HEK293 (cell line): Measurements from ENCODE around the gene CCDC92B.

Experiments used
- CTCF ChIA-PET: fragments of 350-600 bp; formaldehyde crosslinking; extraction: SDS; loops from one replicate; lab custom pipeline; 2021; ENCODE audit warnings: antibody characterized with exemption; lab: Yijun Ruan, JAX
- POLR2A ChIA-PET: fragments of 300-600 bp; formaldehyde crosslinking; extraction: SDS; loops from one replicate; lab custom pipeline; 2020; ENCODE audit warnings: antibody characterized with exemption, inconsistent platforms; lab: Yijun Ruan, JAX
- H3K27ac ChIP-seq: fragments of 200-500 bp; sonication (Bioruptor generic); 2 replicates; pipeline ENCODE4 v1.5.1; 2014; ENCODE audit warnings: low read depth, low read length, control low read depth, inconsistent platforms; ENCODE audit errors: extremely low read depth
- H3K36me3 ChIP-seq, 2 experiments: fragments of 200-500 bp in 1 of 2; sonication (Bioruptor generic) in 1 of 2; 1 replicate in 1 of 2; 2 replicates in 1 of 2; pipeline ENCODE4 v1.5.1; 2014 to 2017; ENCODE audit warnings: inconsistent platforms in 2 of 2, low read length in 2 of 2; ENCODE audit not compliant: control insufficient read depth in 2 of 2, insufficient read depth in 1 of 2
- H3K4me1 ChIP-seq: fragments of 200-500 bp; sonication (Bioruptor generic); 2 replicates; pipeline ENCODE4 v1.5.1; 2014; ENCODE audit warnings: mild to moderate bottlenecking, low read length, inconsistent platforms; ENCODE audit not compliant: control insufficient read depth, insufficient read depth
- H3K4me3 ChIP-seq: 2 replicates; pipeline ENCODE4 v1.5.1; 2011; ENCODE audit warnings: low read depth, mild to moderate bottlenecking, control low read depth, low read length, moderate library complexity
- H3K9me3 ChIP-seq: fragments of 200-500 bp; sonication (Bioruptor generic); 2 replicates; pipeline ENCODE4 v1.5.1; 2014; ENCODE audit warnings: low read depth, low read length, inconsistent platforms; ENCODE audit not compliant: control insufficient read depth, insufficient read depth
- BCL11B ChIP-seq: fragments of 450-650 bp; formaldehyde crosslinking; IDR thresholded peaks from 2 replicates; pipeline ENCODE4 v1.5.1; 2016; ENCODE audit warnings: low read depth, missing biosample characterization, missing genetic modification characterization
- FEZF1 ChIP-seq: fragments of 450-650 bp; formaldehyde crosslinking; IDR thresholded peaks from 2 replicates; pipeline ENCODE4 v1.5.1; 2016; ENCODE audit warnings: missing biosample characterization, missing genetic modification characterization
- ZBTB44 ChIP-seq: fragments of 450-650 bp; IDR thresholded peaks from 2 replicates; pipeline ENCODE4 v1.5.1; 2018; ENCODE audit warnings: missing biosample characterization, mild to moderate bottlenecking, missing genetic modification characterization
- ZFHX2 ChIP-seq: fragments of 450-650 bp; formaldehyde crosslinking; conservative IDR thresholded peaks from 2 replicates; pipeline ENCODE4 v1.5.1; 2016; ENCODE audit warnings: missing biosample characterization, missing genetic modification characterization
- ZFP69B ChIP-seq: fragments of 450-650 bp; formaldehyde crosslinking; IDR thresholded peaks from 2 replicates; pipeline ENCODE4 v1.5.1; 2016; ENCODE audit warnings: missing biosample characterization, missing genetic modification characterization
- ZNF10 ChIP-seq: fragments of 450-650 bp; formaldehyde crosslinking; IDR thresholded peaks from 2 replicates; pipeline ENCODE4 v1.5.1; 2017; ENCODE audit warnings: missing biosample characterization, missing genetic modification characterization
- ZNF169 ChIP-seq: fragments of 450-650 bp; formaldehyde crosslinking; IDR thresholded peaks from 2 replicates; pipeline ENCODE4 v1.5.1; 2016; ENCODE audit warnings: missing biosample characterization, missing genetic modification characterization
- ZNF211 ChIP-seq: fragments of 450-650 bp; formaldehyde crosslinking; IDR thresholded peaks from 2 replicates; pipeline ENCODE4 v1.5.1; 2016; ENCODE audit warnings: low read depth, missing biosample characterization, missing genetic modification characterization
- ZNF335 ChIP-seq: fragments of 450-650 bp; formaldehyde crosslinking; conservative IDR thresholded peaks from 2 replicates; pipeline ENCODE4 v1.5.1; 2016; ENCODE audit warnings: missing biosample characterization, missing genetic modification characterization
- ZNF394 ChIP-seq: fragments of 450-650 bp; formaldehyde crosslinking; IDR thresholded peaks from 2 replicates; pipeline ENCODE4 v1.5.1; 2016; ENCODE audit warnings: missing biosample characterization, missing genetic modification characterization, mild to moderate bottlenecking, moderate library complexity, borderline replicate concordance
- ZNF561 ChIP-seq: fragments of 450-650 bp; IDR thresholded peaks from 2 replicates; pipeline ENCODE4 v1.5.1; 2018; ENCODE audit warnings: missing biosample characterization, missing genetic modification characterization, borderline replicate concordance
- ZNF600 ChIP-seq: fragments of 450-650 bp; formaldehyde crosslinking; IDR thresholded peaks from 2 replicates; pipeline ENCODE4 v1.5.1; 2016; ENCODE audit warnings: missing biosample characterization, missing genetic modification characterization
- ZNF639 ChIP-seq: fragments of 450-650 bp; formaldehyde crosslinking; IDR thresholded peaks from 2 replicates; pipeline ENCODE4 v1.5.1; 2016; ENCODE audit warnings: missing biosample characterization, missing genetic modification characterization
- ZSCAN5A ChIP-seq: fragments of 450-650 bp; formaldehyde crosslinking; IDR thresholded peaks from 2 replicates; pipeline ENCODE4 v1.5.1; 2016; ENCODE audit warnings: missing biosample characterization, missing genetic modification characterization
- TF ChIP-seq, protein P1 (sequence below): fragments of 450-650 bp; formaldehyde crosslinking; IDR thresholded peaks from 2 replicates; pipeline ENCODE4 v1.5.1; 2016; ENCODE audit warnings: missing biosample characterization, missing genetic modification characterization, borderline replicate concordance
- TF ChIP-seq, protein P2 (sequence below): fragments of 450-650 bp; formaldehyde crosslinking; IDR thresholded peaks from 2 replicates; pipeline ENCODE4 v1.5.1; 2016; ENCODE audit warnings: missing biosample characterization, missing genetic modification characterization
- TF ChIP-seq, protein P3 (sequence below): fragments of 450-650 bp; formaldehyde crosslinking; IDR thresholded peaks from 2 replicates; pipeline ENCODE4 v1.5.1; 2016; ENCODE audit warnings: missing biosample characterization, missing genetic modification characterization, borderline replicate concordance
- TF ChIP-seq, protein P4 (sequence below): sonication (generic); formaldehyde crosslinking; IDR thresholded peaks from 2 replicates; pipeline ENCODE4 v1.8.1; 2022; ENCODE audit warnings: mild to moderate bottlenecking, moderate library complexity, missing genetic modification reagents

The CCDC92B gene

GRCh38 chr17:2712300-2713043 lies 37.0 kb downstream of the CCDC92B start:
- POLR2A ChIA-PET = interaction anchor here (0.6 kb wide), 1 partner anchor 667 kb away, joined by 6 read pairs; no protein-coding TSS in a partner anchor
- CTCF ChIA-PET = no interaction called here
- H3K27ac ChIP-seq = peak overlapping the region; percentile 63; the same call in 1 of the 2 replicates

DNA sequence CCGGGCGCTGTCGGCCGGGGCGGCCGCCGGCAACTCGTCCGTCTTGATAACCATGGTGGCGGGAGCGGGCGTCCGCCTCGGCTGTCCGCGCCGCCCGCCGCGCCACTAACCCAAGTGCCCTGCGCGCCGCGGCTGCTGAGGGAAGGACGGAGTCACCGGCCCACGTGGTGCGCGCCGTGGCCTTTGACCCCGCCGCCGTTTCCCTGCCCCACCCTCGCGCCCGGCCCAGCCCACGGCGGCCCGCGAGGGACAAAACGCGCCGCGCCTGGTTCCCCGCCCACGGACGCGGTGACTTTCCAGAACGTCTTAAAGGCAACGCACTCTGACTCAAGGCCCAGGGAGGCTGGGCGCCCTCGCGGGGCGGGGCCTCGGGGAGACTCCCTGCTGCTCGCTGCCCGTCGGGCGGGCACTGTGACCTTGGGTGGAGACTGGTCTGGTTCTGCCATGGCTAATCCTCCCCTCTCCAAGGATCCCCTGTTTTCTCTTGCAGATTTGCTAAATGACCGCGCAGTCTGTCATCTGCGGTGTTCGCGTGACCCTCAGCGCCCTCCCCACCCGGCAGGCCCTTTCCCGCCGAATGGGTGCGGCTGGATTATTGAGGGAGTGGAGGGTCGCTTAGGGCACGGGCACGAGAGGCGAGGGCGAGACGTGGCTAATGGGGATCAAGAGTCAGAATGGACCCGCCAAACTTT lies 37.7 kb downstream of the CCDC92B start, which contains the start of gene CLUH:
Gene CLUH, minus strand, starts transcription at position 157 of the 692 bp plus-strand sequence. Its CDS starts 103 bp downstream, at position 54.
- Histone ChIP-seq H3K4me3 (peak within 1 kb of the TSS; percentile 73), H3K36me3 (no peaks in the 10 kb centered on the region), H3K9me3 (no peaks in the 10 kb centered on the region), H3K4me1 (peaks cover 9% of the 10 kb centered on the region), H3K27ac (peak within 1 kb of the TSS; percentile 63; the same call in 1 of the 2 replicates)
- POLR2A ChIA-PET = no interaction called here
- CTCF ChIA-PET = no interaction called here
- TF ChIP-seq ZNF335 (peak; percentile 63), ZNF561 (peak; percentile 95), ZFHX2 (tag by site-specific recombination) (peak; percentile 97), FEZF1 (tag by site-specific recombination) (peak; percentile 64; the same call in 1 of the 2 replicates), ZFP69B (peak; percentile 43; the same call in 1 of the 2 replicates), ZNF639 (peak; percentile 44; the same call in 1 of the 2 replicates), ZNF394 (peak; percentile 42; the same call in 1 of the 2 replicates), ZNF10 (tag by site-specific recombination) (peak; percentile 13; the same call in 1 of the 2 replicates), ZNF600 (tag by site-specific recombination) (peak; percentile 68; the same call in 1 of the 2 replicates), ZSCAN5A (tag by site-specific recombination) (0 out of 2 replicates have a peak, but pooled peaks have one; percentile 64), ZBTB44 (tag by site-specific recombination) (peak; percentile 69), ZNF211 (tag by site-specific recombination) (no peak), BCL11B (tag by site-specific recombination) (peak; percentile 71; the same call in 1 of the 2 replicates)
- TF ChIP-seq, protein P1, sequence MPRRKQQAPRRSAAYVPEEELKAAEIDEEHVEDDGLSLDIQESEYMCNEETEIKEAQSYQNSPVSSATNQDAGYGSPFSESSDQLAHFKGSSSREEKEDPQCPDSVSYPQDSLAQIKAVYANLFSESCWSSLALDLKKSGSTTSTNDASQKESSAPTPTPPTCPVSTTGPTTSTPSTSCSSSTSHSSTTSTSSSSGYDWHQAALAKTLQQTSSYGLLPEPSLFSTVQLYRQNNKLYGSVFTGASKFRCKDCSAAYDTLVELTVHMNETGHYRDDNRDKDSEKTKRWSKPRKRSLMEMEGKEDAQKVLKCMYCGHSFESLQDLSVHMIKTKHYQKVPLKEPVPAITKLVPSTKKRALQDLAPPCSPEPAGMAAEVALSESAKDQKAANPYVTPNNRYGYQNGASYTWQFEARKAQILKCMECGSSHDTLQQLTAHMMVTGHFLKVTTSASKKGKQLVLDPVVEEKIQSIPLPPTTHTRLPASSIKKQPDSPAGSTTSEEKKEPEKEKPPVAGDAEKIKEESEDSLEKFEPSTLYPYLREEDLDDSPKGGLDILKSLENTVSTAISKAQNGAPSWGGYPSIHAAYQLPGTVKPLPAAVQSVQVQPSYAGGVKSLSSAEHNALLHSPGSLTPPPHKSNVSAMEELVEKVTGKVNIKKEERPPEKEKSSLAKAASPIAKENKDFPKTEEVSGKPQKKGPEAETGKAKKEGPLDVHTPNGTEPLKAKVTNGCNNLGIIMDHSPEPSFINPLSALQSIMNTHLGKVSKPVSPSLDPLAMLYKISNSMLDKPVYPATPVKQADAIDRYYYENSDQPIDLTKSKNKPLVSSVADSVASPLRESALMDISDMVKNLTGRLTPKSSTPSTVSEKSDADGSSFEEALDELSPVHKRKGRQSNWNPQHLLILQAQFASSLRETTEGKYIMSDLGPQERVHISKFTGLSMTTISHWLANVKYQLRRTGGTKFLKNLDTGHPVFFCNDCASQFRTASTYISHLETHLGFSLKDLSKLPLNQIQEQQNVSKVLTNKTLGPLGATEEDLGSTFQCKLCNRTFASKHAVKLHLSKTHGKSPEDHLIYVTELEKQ (tag by site-specific recombination) = no peak
- TF ChIP-seq, protein P2, sequence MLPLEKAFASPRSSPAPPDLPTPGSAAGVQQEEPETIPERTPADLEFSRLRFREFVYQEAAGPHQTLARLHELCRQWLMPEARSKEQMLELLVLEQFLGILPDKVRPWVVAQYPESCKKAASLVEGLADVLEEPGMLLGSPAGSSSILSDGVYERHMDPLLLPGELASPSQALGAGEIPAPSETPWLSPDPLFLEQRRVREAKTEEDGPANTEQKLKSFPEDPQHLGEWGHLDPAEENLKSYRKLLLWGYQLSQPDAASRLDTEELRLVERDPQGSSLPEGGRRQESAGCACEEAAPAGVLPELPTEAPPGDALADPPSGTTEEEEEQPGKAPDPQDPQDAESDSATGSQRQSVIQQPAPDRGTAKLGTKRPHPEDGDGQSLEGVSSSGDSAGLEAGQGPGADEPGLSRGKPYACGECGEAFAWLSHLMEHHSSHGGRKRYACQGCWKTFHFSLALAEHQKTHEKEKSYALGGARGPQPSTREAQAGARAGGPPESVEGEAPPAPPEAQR (tag by site-specific recombination) = no peak

More at GRCh38 chr17:2712300-2713043, 37.0 kb downstream of the CCDC92B start:
- Histone ChIP-seq H3K9me3 (no peaks in the 10 kb centered on the region), H3K36me3 (no peaks in the 10 kb centered on the region), H3K4me1 (peaks cover 9% of the 10 kb centered on the region), H3K4me3 (no peak overlapping the region; the same call in 1 of the 2 replicates)
- TF ChIP-seq, protein P3, sequence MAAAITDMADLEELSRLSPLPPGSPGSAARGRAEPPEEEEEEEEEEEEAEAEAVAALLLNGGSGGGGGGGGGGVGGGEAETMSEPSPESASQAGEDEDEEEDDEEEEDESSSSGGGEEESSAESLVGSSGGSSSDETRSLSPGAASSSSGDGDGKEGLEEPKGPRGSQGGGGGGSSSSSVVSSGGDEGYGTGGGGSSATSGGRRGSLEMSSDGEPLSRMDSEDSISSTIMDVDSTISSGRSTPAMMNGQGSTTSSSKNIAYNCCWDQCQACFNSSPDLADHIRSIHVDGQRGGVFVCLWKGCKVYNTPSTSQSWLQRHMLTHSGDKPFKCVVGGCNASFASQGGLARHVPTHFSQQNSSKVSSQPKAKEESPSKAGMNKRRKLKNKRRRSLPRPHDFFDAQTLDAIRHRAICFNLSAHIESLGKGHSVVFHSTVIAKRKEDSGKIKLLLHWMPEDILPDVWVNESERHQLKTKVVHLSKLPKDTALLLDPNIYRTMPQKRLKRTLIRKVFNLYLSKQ (tag by site-specific recombination) = no peak
- TF ChIP-seq, protein P4, sequence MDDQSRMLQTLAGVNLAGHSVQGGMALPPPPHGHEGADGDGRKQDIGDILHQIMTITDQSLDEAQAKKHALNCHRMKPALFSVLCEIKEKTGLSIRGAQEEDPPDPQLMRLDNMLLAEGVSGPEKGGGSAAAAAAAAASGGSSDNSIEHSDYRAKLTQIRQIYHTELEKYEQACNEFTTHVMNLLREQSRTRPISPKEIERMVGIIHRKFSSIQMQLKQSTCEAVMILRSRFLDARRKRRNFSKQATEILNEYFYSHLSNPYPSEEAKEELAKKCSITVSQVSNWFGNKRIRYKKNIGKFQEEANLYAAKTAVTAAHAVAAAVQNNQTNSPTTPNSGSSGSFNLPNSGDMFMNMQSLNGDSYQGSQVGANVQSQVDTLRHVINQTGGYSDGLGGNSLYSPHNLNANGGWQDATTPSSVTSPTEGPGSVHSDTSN (CRISPR knock-in tag) = 0 out of 2 replicates have a peak, but pooled peaks have one; percentile 29
- no peak for TF ChIP-seq ZNF169 (tag by site-specific recombination)
